NCI-H1417 treated with DMSO at 0.1 percent for 48 hours (cell line): ENCODE data around the gene OBP2A.
"Not testable (repeated sequence)": the region's sequence is repeated elsewhere in the genome, so short reads cannot be mapped to it uniquely, and the experiment has no call there.

Experiments
- DNase-seq: peaks from one replicate; lab custom pipeline; 2025; lab: John Stamatoyannopoulos, UW

Gene OBP2A

GRCh38 chr9:135512241-135512603, 33.7 kb upstream of the OBP2A start:
- DNase-seq = no peak

GRCh38 chr9:135512904-135513303, 33.0 kb upstream of the OBP2A start:
- DNase-seq = no peak

- no peak for DNase-seq
Observed at GRCh38 chr9:135513351-135513846, 32.5 kb upstream of the OBP2A start.

- DNase-seq = not testable (repeated sequence)
Observed at GRCh38 chr9:135513906-135514305, 32.0 kb upstream of the OBP2A start.

- DNase-seq = no peak
Observed at GRCh38 chr9:135514342-135515082, 31.4 kb upstream of the OBP2A start.

- DNase-seq = no peak
Observed at GRCh38 chr9:135515083-135515951, 30.6 kb upstream of the OBP2A start.

- DNase-seq = no peak
Observed at GRCh38 chr9:135516132-135516860, 29.6 kb upstream of the OBP2A start.

- DNase-seq = no peak
Observed at GRCh38 chr9:135517407-135517822, 28.5 kb upstream of the OBP2A start.

GRCh38 chr9:135519179-135519971, 26.6 kb upstream of the OBP2A start:
- DNase-seq = no peak

- no peak for DNase-seq
Observed at GRCh38 chr9:135520916-135521607, 24.9 kb upstream of the OBP2A start, which contains the start of gene LCN1. Gene LCN1 (plus strand): TSS chr9:135521440. CDS start chr9:135521498, 58 bp downstream.

GRCh38 chr9:135521608-135522095, 24.3 kb upstream of the OBP2A start:
- no peak for DNase-seq

GRCh38 chr9:135522137-135522877, 23.6 kb upstream of the OBP2A start:
- DNase-seq = no peak

- no peak for DNase-seq
Observed at GRCh38 chr9:135522931-135523330, 23.0 kb upstream of the OBP2A start.

GRCh38 chr9:135523521-135524129, 22.3 kb upstream of the OBP2A start:
- no peak for DNase-seq

- no peak for DNase-seq
Observed at GRCh38 chr9:135524130-135524861, 21.6 kb upstream of the OBP2A start.

- no peak for DNase-seq
Observed at GRCh38 chr9:135525241-135526088, 20.5 kb upstream of the OBP2A start.

GRCh38 chr9:135526089-135526729, 19.7 kb upstream of the OBP2A start:
- DNase-seq = no peak
